Lower leg skin (tissue), 3 donors: ENCODE data around the gene KRTAP12-1.

Source experiments
- POLR2A ChIP-seq, 2 donors: fragments of 450-650 bp; IDR thresholded peaks; one replicate each; pipeline ENCODE4 v1.6.1; 2016 to 2017; ENCODE audit warnings: antibody characterized with exemption in 2 of 2, mild to moderate bottlenecking in 1 of 2, moderate library complexity in 1 of 2
- TF ChIP-seq, protein P1 (sequence below), 3 donors: fragments of 450-650 bp; IDR thresholded peaks; one replicate each; pipeline ENCODE4 v1.5.1; 2016; ENCODE audit warnings: antibody characterized with exemption in 3 of 3, mild to moderate bottlenecking in 3 of 3, moderate library complexity in 2 of 3

DNA sequence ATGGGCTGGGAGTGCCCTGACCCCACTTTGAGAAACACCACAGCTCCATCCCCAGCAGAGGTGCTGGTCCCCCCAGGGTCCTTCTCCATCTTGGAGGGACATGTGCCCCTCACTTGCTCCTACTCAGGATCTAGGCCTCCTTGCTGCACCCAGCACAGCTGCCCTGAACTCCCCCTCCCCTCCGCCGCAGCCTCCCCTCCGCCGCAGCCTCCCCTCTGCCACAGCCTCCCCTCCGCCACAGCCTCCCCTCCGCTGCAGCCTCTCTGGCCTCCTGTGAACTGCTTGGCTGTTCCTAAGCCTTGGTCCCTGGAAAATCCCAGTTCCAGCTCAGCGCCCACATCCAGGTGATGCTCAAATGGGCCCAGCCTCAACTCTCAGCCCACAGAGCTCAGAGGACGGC lies 45.4 kb upstream of the KRTAP12-1 start:
- TF ChIP-seq, protein P1, sequence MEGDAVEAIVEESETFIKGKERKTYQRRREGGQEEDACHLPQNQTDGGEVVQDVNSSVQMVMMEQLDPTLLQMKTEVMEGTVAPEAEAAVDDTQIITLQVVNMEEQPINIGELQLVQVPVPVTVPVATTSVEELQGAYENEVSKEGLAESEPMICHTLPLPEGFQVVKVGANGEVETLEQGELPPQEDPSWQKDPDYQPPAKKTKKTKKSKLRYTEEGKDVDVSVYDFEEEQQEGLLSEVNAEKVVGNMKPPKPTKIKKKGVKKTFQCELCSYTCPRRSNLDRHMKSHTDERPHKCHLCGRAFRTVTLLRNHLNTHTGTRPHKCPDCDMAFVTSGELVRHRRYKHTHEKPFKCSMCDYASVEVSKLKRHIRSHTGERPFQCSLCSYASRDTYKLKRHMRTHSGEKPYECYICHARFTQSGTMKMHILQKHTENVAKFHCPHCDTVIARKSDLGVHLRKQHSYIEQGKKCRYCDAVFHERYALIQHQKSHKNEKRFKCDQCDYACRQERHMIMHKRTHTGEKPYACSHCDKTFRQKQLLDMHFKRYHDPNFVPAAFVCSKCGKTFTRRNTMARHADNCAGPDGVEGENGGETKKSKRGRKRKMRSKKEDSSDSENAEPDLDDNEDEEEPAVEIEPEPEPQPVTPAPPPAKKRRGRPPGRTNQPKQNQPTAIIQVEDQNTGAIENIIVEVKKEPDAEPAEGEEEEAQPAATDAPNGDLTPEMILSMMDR (IDR thresholded peaks at IDR 0.05) = no peak
- TF ChIP-seq POLR2A (IDR thresholded peaks at IDR 0.05) = no peak
